Heart left ventricle (tissue), 13 donors: ENCODE data around the gene ITPK1.

Source experiments
- POLR2A ChIP-seq, 2 donors: fragments of 450-650 bp; IDR thresholded peaks; one replicate each; pipeline ENCODE4 v1.6.1; 2017; ENCODE audit warnings: antibody characterized with exemption in 2 of 2, mild to moderate bottlenecking in 2 of 2, moderate library complexity in 2 of 2
- TF ChIP-seq, protein P1 (sequence below), 12 donors: fragments of 200-600 bp; sonication (generic) in 4 of 12; IDR thresholded peaks; one replicate each; pipeline versions ENCODE4 v1.5.0 to v1.8.0; 2018 to 2022; ENCODE audit warnings: antibody characterized with exemption in 12 of 12, mild to moderate bottlenecking in 5 of 12
- donor health status: ischemic (EF 13 %, LVEDD 7.1; RV severe dilation, severe dysfunction).
- donor health status: DM: no; HTN: yes; CAD: no.
- donor health status: DM: no; HTN: no; CAD: no.
- donor health status: ischemic (EF 25% LVEDD 6.9; RV normal size, moderate dysfunction).
- donor health status: ischemic (EF 25% LVEDD 5.7; RV mildly dilated, moderate dysfunction).
- donor health status: ischemic (EF 35%, LVEDD 5.7; RV mildly dilated, moderate dysfunction).
- donor health status: nonischemic (EF 11% LVEDD 7.7; RV severe dilation, severe dysfunction).
- donor health status: DM: yes; HTN: yes; CAD: no.
- donor health status: PGD.
- donor health status: ischemic (EF 29% LVEDD 5.4; RV normal size, mild dysfunction).
- donor health status: nonischemic (EF 23%, LVEDD 6.1; RV moderate dilation, normal function).

DNA sequence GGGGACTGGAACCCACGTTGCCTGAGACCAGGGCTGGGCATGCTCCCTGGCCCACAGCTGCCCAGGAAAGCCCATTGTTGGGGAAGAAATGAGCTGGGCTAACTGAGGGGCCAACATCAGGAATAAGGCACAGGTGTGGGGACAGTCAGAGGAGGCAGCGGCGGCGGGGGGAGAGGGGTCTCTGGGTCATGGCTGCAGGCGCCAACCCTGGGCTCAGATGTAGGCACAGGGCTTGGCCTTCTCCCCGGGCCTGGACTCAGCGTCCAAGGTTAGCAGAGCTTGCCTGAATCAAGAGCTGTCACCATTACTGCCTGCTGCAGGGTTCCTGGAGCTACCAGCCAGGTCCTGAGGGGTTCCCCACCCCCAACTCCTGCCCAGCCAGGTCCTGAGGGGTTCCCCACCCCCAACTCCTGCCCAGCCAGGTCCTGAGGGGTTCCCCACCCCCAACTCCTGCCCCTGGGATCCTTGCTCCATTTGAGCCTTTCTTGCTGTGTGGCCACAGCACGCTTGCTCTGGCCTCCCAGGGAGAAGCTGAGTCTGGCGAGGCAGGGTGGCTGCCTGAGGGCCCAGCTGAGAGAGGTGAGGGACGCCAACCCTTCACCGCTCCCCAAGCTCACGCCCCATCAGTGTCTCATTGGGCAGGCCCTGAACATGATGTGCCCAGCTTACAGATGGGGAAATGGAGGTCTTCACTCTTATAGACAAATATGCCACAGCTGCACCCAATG, 186.6 kb downstream of the ITPK1 start:
- TF ChIP-seq, protein P1, sequence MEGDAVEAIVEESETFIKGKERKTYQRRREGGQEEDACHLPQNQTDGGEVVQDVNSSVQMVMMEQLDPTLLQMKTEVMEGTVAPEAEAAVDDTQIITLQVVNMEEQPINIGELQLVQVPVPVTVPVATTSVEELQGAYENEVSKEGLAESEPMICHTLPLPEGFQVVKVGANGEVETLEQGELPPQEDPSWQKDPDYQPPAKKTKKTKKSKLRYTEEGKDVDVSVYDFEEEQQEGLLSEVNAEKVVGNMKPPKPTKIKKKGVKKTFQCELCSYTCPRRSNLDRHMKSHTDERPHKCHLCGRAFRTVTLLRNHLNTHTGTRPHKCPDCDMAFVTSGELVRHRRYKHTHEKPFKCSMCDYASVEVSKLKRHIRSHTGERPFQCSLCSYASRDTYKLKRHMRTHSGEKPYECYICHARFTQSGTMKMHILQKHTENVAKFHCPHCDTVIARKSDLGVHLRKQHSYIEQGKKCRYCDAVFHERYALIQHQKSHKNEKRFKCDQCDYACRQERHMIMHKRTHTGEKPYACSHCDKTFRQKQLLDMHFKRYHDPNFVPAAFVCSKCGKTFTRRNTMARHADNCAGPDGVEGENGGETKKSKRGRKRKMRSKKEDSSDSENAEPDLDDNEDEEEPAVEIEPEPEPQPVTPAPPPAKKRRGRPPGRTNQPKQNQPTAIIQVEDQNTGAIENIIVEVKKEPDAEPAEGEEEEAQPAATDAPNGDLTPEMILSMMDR (IDR thresholded peaks at IDR 0.05): no peak
- TF ChIP-seq POLR2A (IDR thresholded peaks at IDR 0.05): no peak
